ENCODE results near the gene C6. TPM values are rescaled to one million over a fixed set of nuclear protein-coding genes. Genes with fewer than 3 reads are reported as not detected.

Gene C6
- total and polyA plus RNA-seq, 9 of the 15 experiments (the other 6 are each of a cell fraction or from before 2014, with no cell fraction given): 0.09 TPM; not detected in 8

DNA sequence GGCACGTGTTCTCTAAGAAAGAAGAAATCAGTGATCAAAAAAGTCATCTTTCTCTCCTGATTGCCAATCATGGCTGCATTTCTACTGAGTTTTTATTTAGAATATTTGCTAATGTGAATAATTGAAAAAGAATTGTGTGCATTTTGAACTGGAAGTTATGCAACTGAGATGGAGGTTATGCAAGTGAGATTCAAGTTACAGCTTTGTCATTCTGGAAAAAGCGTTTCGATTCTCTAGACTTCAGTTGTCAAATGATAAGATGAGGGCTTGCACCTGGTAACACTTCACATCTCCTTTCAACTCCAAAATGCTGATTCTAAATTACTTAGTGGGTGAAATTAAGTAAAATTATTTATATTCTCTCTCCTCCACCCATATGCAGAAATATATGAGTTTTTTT, 36.4 kb downstream of the C6 start (continued):
- TF ChIP-seq, protein P1, sequence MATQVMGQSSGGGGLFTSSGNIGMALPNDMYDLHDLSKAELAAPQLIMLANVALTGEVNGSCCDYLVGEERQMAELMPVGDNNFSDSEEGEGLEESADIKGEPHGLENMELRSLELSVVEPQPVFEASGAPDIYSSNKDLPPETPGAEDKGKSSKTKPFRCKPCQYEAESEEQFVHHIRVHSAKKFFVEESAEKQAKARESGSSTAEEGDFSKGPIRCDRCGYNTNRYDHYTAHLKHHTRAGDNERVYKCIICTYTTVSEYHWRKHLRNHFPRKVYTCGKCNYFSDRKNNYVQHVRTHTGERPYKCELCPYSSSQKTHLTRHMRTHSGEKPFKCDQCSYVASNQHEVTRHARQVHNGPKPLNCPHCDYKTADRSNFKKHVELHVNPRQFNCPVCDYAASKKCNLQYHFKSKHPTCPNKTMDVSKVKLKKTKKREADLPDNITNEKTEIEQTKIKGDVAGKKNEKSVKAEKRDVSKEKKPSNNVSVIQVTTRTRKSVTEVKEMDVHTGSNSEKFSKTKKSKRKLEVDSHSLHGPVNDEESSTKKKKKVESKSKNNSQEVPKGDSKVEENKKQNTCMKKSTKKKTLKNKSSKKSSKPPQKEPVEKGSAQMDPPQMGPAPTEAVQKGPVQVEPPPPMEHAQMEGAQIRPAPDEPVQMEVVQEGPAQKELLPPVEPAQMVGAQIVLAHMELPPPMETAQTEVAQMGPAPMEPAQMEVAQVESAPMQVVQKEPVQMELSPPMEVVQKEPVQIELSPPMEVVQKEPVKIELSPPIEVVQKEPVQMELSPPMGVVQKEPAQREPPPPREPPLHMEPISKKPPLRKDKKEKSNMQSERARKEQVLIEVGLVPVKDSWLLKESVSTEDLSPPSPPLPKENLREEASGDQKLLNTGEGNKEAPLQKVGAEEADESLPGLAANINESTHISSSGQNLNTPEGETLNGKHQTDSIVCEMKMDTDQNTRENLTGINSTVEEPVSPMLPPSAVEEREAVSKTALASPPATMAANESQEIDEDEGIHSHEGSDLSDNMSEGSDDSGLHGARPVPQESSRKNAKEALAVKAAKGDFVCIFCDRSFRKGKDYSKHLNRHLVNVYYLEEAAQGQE (IDR thresholded peaks at IDR 0.05; ENCODE audit: borderline replicate concordance): no peak
- TF ChIP-seq, protein P1 (CRISPR knock-in tag; IDR thresholded peaks at IDR 0.05; ENCODE audit: low read depth): no peak
- TF ChIP-seq NFE2L1 (tag; IDR thresholded peaks at IDR 0.05; ENCODE audit: borderline replicate concordance, low read depth): no peak
- no peak for TF ChIP-seq CCNT2 (IDR thresholded peaks at IDR 0.05; ENCODE audit: borderline replicate concordance, extremely low read depth, insufficient read length, low read depth, low read length)
- no peak for TF ChIP-seq ZNF696 (CRISPR knock-in tag; conservative IDR thresholded peaks at IDR 0.05)
- TF ChIP-seq ZNF695 (CRISPR knock-in tag; IDR thresholded peaks at IDR 0.05): no peak
- no peak for TF ChIP-seq ZNF239 (CRISPR knock-in tag; IDR thresholded peaks at IDR 0.05)
- TF ChIP-seq LARP7 (IDR thresholded peaks at IDR 0.05): no peak
- TF ChIP-seq, protein P2, sequence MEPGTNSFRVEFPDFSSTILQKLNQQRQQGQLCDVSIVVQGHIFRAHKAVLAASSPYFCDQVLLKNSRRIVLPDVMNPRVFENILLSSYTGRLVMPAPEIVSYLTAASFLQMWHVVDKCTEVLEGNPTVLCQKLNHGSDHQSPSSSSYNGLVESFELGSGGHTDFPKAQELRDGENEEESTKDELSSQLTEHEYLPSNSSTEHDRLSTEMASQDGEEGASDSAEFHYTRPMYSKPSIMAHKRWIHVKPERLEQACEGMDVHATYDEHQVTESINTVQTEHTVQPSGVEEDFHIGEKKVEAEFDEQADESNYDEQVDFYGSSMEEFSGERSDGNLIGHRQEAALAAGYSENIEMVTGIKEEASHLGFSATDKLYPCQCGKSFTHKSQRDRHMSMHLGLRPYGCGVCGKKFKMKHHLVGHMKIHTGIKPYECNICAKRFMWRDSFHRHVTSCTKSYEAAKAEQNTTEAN (CRISPR knock-in tag; IDR thresholded peaks at IDR 0.05): no peak
- TF ChIP-seq SAFB2 (IDR thresholded peaks at IDR 0.05; ENCODE audit: borderline replicate concordance, low read depth, low read length, severe bottlenecking): no peak
- no peak for TF ChIP-seq KDM2B (CRISPR knock-in tag; IDR thresholded peaks at IDR 0.05)
- no peak for TF ChIP-seq TCFL5 (CRISPR knock-in tag; conservative IDR thresholded peaks at IDR 0.05)
- TF ChIP-seq KLF6 (CRISPR knock-in tag; IDR thresholded peaks at IDR 0.05; ENCODE audit: borderline replicate concordance): no peak
- TF ChIP-seq NBN (IDR thresholded peaks at IDR 0.05; ENCODE audit: low read depth): no peak
- no peak for TF ChIP-seq SPI1 (IDR thresholded peaks at IDR 0.05; ENCODE audit: borderline replicate concordance, low read depth, low read length)
- TF ChIP-seq ZNF507 (tag; conservative IDR thresholded peaks at IDR 0.05): no peak
- TF ChIP-seq, protein P3, sequence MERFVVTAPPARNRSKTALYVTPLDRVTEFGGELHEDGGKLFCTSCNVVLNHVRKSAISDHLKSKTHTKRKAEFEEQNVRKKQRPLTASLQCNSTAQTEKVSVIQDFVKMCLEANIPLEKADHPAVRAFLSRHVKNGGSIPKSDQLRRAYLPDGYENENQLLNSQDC (CRISPR knock-in tag; IDR thresholded peaks at IDR 0.05): no peak
